OCI-LY1 (cell line): ENCODE measurements around the gene P2RY8.

Experiments
- H2AFZ ChIP-seq: fragments of 200-600 bp; sonication (generic), shearing (Covaris generic); 2 replicates; pipeline ENCODE4 v1.6.0; 2014; ENCODE audit warnings: antibody characterized with exemption, mild to moderate bottlenecking, low read length
- H3F3A ChIP-seq: fragments of 200-600 bp; sonication (generic), shearing (Covaris generic); 2 replicates; pipeline ENCODE4 v1.6.0; 2014; ENCODE audit warnings: mild to moderate bottlenecking, antibody characterized with exemption, low read length, moderate library complexity; ENCODE audit not compliant: insufficient read depth
- H3K27ac ChIP-seq: fragments of 200-600 bp; sonication (generic); 2 replicates; pipeline ENCODE4 v1.5.1; 2014; ENCODE audit warnings: low read length, mixed run types, mild to moderate bottlenecking, low read depth; ENCODE audit not compliant: poor library complexity, severe bottlenecking
- H3K27me3 ChIP-seq: fragments of 200-600 bp; sonication (generic); 2 replicates; pipeline ENCODE4 v1.6.0; 2014; ENCODE audit warnings: antibody characterized with exemption, mild to moderate bottlenecking, low read length, moderate library complexity; ENCODE audit not compliant: insufficient read depth
- H3K36me3 ChIP-seq: fragments of 200-600 bp; sonication (generic); 2 replicates; pipeline ENCODE4 v1.6.1; 2014; ENCODE audit warnings: mild to moderate bottlenecking, antibody characterized with exemption, low read length, moderate library complexity, mixed read lengths; ENCODE audit not compliant: insufficient read depth
- H3K4me1 ChIP-seq: fragments of 200-600 bp; sonication (generic); 2 replicates; pipeline ENCODE4 v1.5.1; 2014; ENCODE audit warnings: mild to moderate bottlenecking, low read length, moderate library complexity; ENCODE audit not compliant: insufficient read depth, severe bottlenecking
- H3K4me2 ChIP-seq: fragments of 200-600 bp; sonication (generic), shearing (Covaris generic); 2 replicates; pipeline ENCODE4 v1.6.1; 2014; ENCODE audit warnings: low read length
- H3K4me3 ChIP-seq: fragments of 200-600 bp; sonication (generic); 2 replicates; pipeline ENCODE4 v1.5.1; 2014; ENCODE audit warnings: low read length, low read depth, mild to moderate bottlenecking, mixed read lengths; ENCODE audit not compliant: poor library complexity, severe bottlenecking
- H3K79me2 ChIP-seq: fragments of 200-600 bp; shearing (Covaris generic); 2 replicates; pipeline ENCODE4 v1.6.1; 2016; ENCODE audit warnings: mixed run types, low read length, mixed read lengths; ENCODE audit not compliant: insufficient read depth
- H3K9ac ChIP-seq: fragments of 200-600 bp; sonication (generic), shearing (Covaris generic); 2 replicates; pipeline ENCODE4 v1.6.1; 2014; ENCODE audit warnings: mild to moderate bottlenecking, low read length, mixed read lengths
- H3K9me2 ChIP-seq: fragments of 200-600 bp; sonication (generic), shearing (Covaris generic); 2 replicates; pipeline ENCODE4 v1.6.1; 2014; ENCODE audit warnings: low read depth, mild to moderate bottlenecking, low read length, mixed read lengths
- H3K9me3 ChIP-seq: fragments of 200-600 bp; shearing (Covaris generic); 2 replicates; pipeline ENCODE4 v1.6.1; 2014; ENCODE audit warnings: low read length, mixed read lengths
- H4K20me1 ChIP-seq: fragments of 200-600 bp; sonication (generic), shearing (Covaris generic); 2 replicates; pipeline ENCODE4 v1.6.0; 2016; ENCODE audit warnings: mild to moderate bottlenecking, low read length; ENCODE audit not compliant: insufficient read depth
- EZH2 ChIP-seq: fragments of 200-600 bp; sonication (generic), shearing (Covaris generic); IDR thresholded peaks from 2 replicates; pipeline ENCODE4 v1.8.0; 2017; ENCODE audit warnings: borderline replicate concordance, mixed run types, mild to moderate bottlenecking, antibody characterized with exemption, low read length, moderate library complexity, mixed read lengths
- TF ChIP-seq, protein P1 (sequence below): fragments of 200-600 bp; sonication (generic), shearing (Covaris generic); IDR thresholded peaks from 2 replicates; pipeline ENCODE4 v1.5.1; 2017; ENCODE audit warnings: mild to moderate bottlenecking, antibody characterized with exemption, low read length, moderate library complexity, mixed read lengths

P2RY8 gene

DNA sequence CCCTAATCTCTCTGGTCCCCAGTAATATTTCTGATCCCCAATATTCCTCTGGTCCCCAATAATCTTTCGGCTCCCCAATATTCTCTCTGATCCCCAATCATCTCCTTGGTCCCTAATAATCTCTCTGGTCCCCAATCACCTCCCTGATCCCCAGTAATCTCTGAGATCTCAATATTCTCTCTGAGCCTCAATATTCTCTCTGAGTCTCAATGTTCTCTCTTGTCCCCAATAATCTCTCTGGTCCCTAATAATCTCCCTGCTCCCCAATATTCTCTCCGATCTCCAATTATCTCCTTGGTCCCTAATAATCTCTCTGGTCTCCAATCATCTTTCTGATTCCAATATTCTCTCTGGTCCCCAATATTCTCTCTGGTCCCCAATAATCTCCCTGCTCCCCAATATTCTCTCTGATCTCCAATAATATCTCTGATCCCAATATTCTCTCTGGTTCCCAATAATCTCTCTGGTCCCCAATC lies 17.9 kb downstream of the P2RY8 start:
- H3K9ac ChIP-seq, result no peak overlapping the region
- H3K79me2 ChIP-seq, result peaks cover 38% of the 10 kb centered on the region
- H3K9me3 ChIP-seq, result no peaks in the 10 kb centered on the region
- H4K20me1 ChIP-seq, result no peaks in the 10 kb centered on the region
- H3K4me2 ChIP-seq, result no peak overlapping the region
- H3K4me1 ChIP-seq, result peaks cover 28% of the 10 kb centered on the region
- H3K36me3 ChIP-seq, result peaks cover 48% of the 10 kb centered on the region
- H3K4me3 ChIP-seq, result no peak overlapping the region
- H2AFZ ChIP-seq, result no peak overlapping the region
- H3F3A ChIP-seq, result 0 out of 2 replicates have a peak, but pooled peaks cover 18% of the 10 kb centered on the region
- H3K27me3 ChIP-seq, result no peaks in the 10 kb centered on the region
- TF ChIP-seq EZH2, result no peak
- TF ChIP-seq, protein P1, sequence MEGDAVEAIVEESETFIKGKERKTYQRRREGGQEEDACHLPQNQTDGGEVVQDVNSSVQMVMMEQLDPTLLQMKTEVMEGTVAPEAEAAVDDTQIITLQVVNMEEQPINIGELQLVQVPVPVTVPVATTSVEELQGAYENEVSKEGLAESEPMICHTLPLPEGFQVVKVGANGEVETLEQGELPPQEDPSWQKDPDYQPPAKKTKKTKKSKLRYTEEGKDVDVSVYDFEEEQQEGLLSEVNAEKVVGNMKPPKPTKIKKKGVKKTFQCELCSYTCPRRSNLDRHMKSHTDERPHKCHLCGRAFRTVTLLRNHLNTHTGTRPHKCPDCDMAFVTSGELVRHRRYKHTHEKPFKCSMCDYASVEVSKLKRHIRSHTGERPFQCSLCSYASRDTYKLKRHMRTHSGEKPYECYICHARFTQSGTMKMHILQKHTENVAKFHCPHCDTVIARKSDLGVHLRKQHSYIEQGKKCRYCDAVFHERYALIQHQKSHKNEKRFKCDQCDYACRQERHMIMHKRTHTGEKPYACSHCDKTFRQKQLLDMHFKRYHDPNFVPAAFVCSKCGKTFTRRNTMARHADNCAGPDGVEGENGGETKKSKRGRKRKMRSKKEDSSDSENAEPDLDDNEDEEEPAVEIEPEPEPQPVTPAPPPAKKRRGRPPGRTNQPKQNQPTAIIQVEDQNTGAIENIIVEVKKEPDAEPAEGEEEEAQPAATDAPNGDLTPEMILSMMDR, result no peak
- H3K27ac ChIP-seq, result no peak overlapping the region
- no peaks in the 10 kb centered on the region for H3K9me2 ChIP-seq

DNA sequence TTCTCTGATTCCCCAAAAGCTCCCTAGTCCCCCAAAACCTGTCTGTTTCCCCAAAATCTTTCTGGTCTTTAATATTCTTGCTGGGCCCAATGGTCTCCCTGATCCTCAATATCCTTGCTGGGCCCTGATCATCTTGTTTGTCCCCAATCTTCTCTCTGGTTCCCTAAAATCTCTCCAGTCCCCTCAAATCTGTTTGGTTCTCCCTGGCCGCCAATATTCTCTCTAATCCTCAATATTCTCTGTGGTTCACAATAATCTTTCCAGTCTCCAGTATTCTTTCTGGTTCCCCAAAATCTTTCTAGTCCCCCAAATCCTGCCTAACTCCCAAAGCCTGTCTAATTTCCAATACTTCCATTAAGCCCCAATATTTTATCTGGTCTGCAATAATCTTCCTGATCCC lies 18.5 kb downstream of the P2RY8 start:
- Histone ChIP-seq H3F3A (peaks cover 18% of the 10 kb centered on the region; the same call in 1 of the 2 replicates), H3K79me2 (peaks cover 34% of the 10 kb centered on the region), H3K27ac (no peak overlapping the region), H3K4me1 (peaks cover 28% of the 10 kb centered on the region), H2AFZ (no peak overlapping the region), H3K4me3 (no peak overlapping the region), H3K4me2 (no peak overlapping the region), H3K36me3 (peaks cover 50% of the 10 kb centered on the region), H3K27me3 (no peaks in the 10 kb centered on the region), H3K9me3 (no peaks in the 10 kb centered on the region), H3K9me2 (no peaks in the 10 kb centered on the region), H4K20me1 (no peaks in the 10 kb centered on the region), H3K9ac (no peak overlapping the region)
- TF ChIP-seq, protein P1, result no peak
- no peak for TF ChIP-seq EZH2

GRCh38 chrX:1516596-1517104 lies 20.3 kb downstream of the P2RY8 start:
- H3K4me1 ChIP-seq, result peaks cover 20% of the 10 kb centered on the region
- no peak overlapping the region for H2AFZ ChIP-seq
- H3K27me3 ChIP-seq, result no peaks in the 10 kb centered on the region
- H3K9me3 ChIP-seq, result no peaks in the 10 kb centered on the region
- TF ChIP-seq EZH2, result no peak
- TF ChIP-seq, protein P1, result no peak
- H3K27ac ChIP-seq, result peak overlapping the region; percentile 68
- peaks cover 35% of the 10 kb centered on the region for H3K79me2 ChIP-seq
- peaks cover 62% of the 10 kb centered on the region for H3K36me3 ChIP-seq
- peaks cover 12% of the 10 kb centered on the region; the same call in 1 of the 2 replicates for H3F3A ChIP-seq
- H3K9me2 ChIP-seq, result no peaks in the 10 kb centered on the region
- H3K4me3 ChIP-seq, result no peak overlapping the region
- H4K20me1 ChIP-seq, result no peaks in the 10 kb centered on the region
- H3K9ac ChIP-seq, result no peak overlapping the region; the same call in 1 of the 2 replicates
- no peak overlapping the region for H3K4me2 ChIP-seq
